Prostate gland (tissue), 2 donors: Measurements from ENCODE around the gene SETD2.

Experiments used
- CTCF ChIP-seq, 4 experiments: fragments of 200-600 bp in 2 of 4; fragments of 450-650 bp in 2 of 4; sonication (generic) in 2 of 4; IDR thresholded peaks; 1 replicate in 3 of 4; 2 replicates in 1 of 4; pipeline ENCODE4 v1.5.1; 2016 to 2019; ENCODE audit warnings: antibody characterized with exemption in 4 of 4, mild to moderate bottlenecking in 2 of 4, moderate library complexity in 2 of 4
- POLR2A ChIP-seq: fragments of 450-650 bp; IDR thresholded peaks from one replicate; pipeline ENCODE4 v1.6.1; 2016; ENCODE audit warnings: antibody characterized with exemption, mild to moderate bottlenecking

GRCh38 chr3:47097864-47098263, 66.0 kb downstream of the SETD2 start:
- TF ChIP-seq CTCF (IDR thresholded peaks at IDR 0.05) (no peak), POLR2A (no peak)
